ENCODE measurements around the gene C1QTNF8.

DNA sequence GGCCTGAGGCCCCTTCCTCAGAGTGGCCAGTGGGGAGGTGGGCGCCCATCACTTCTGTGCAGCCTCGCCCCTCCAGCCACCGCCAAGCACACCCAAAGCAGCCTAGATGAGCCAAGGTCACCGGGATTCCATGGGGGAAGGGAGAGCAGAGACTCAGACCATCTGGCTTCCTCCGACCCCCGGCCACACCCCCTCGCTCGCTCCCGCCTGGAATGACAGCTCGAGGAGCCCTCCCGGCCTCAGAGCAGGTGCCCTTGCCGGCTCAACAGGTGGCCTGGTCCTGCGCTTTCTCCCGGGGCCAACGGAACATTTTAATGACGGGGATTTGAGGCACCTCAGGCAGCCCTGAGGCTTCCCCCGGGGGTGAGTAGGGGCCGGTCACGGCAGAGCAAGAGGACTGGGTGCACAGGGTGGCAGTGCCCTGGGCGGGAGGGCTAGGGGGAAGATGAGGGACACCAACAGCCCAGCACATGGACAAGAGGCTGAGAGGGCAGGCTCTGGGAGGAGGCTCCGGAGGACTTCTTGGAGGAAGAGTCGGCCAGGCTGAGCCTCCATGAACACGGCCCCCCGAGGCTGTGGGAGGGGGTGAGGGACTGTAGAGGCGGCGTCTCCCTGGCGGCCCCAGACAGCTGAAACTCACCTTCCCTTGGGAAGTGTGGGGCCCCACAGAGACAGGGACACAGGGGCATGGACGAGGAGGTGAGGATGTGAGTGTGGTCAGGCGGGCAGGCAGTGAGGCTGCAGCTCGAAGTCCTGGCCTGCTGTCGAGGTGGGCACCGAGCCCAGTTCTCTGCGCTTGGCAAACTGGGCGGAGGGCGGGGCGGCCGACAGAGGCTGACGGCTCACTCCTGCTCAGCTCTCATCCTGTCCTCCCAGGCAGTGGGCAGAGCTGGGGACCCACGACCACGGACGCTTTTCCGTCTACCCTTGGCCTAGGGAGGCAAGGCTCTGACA, 12.5 kb upstream of the C1QTNF8 start:
- peak; percentile 77 for TF ChIP-seq EZH2 (IDR thresholded peaks at IDR 0.05; ENCODE audit: low read length)
- TF ChIP-seq, protein P1, sequence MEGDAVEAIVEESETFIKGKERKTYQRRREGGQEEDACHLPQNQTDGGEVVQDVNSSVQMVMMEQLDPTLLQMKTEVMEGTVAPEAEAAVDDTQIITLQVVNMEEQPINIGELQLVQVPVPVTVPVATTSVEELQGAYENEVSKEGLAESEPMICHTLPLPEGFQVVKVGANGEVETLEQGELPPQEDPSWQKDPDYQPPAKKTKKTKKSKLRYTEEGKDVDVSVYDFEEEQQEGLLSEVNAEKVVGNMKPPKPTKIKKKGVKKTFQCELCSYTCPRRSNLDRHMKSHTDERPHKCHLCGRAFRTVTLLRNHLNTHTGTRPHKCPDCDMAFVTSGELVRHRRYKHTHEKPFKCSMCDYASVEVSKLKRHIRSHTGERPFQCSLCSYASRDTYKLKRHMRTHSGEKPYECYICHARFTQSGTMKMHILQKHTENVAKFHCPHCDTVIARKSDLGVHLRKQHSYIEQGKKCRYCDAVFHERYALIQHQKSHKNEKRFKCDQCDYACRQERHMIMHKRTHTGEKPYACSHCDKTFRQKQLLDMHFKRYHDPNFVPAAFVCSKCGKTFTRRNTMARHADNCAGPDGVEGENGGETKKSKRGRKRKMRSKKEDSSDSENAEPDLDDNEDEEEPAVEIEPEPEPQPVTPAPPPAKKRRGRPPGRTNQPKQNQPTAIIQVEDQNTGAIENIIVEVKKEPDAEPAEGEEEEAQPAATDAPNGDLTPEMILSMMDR (optimal IDR thresholded peaks at IDR 0.05 in 1 of 3, IDR thresholded peaks at IDR 0.05 in 1 of 3, conservative IDR thresholded peaks at IDR 0.05 in 1 of 3; ENCODE audit: extremely low read depth in 1 of 3, insufficient read depth in 2 of 3, low read length in 3 of 3), result no peak
